ENCODE results near the gene STK32B. TPM values are rescaled to one million over a fixed set of nuclear protein-coding genes. Genes with fewer than 3 reads are reported as not detected.

Gene STK32B
- total and polyA plus RNA-seq, 2 of the 8 experiments (the other 6 are each of a cell fraction or from before 2014, with no cell fraction given) = 2.3 to 2.5 TPM

DNA sequence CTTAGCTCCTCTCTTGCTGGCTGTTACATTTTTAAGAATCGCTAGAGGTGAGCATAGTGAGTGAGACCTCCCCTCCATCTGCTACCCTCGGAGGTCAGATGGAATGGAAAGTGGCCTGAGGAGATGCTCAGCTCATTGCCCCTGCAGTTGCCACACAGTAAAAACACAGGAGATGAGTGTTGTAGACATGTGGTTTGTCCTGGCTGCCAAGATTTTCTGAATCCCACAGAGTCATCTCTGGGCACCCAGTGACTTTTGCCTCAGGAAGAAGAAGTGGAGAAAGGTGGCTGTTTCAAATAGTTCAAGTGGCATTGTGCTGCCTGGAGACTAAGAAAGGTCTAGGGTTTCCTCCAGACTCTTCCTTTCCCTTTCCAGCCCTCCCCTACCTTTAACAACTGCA is 271.0 kb downstream of the STK32B start (continued):
- TF ChIP-seq RBBP5 (IDR thresholded peaks at IDR 0.05; ENCODE audit: borderline replicate concordance, low read depth, low read length) = no peak
- TF ChIP-seq, protein P1, sequence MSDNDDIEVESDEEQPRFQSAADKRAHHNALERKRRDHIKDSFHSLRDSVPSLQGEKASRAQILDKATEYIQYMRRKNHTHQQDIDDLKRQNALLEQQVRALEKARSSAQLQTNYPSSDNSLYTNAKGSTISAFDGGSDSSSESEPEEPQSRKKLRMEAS (IDR thresholded peaks at IDR 0.05) = no peak
- TF ChIP-seq SIX5 (IDR thresholded peaks at IDR 0.05; ENCODE audit: low read depth, low read length) = no peak
- no peak for TF ChIP-seq TCF12 (IDR thresholded peaks at IDR 0.05; ENCODE audit: low read depth, low read length)
- no peak for TF ChIP-seq TAF7 (optimal IDR thresholded peaks at IDR 0.05; ENCODE audit: borderline replicate concordance, low read depth, low read length)
- TF ChIP-seq POU5F1 (IDR thresholded peaks at IDR 0.05; ENCODE audit: low read depth, low read length) = no peak
- no peak for TF ChIP-seq CHD2 (IDR thresholded peaks at IDR 0.05; ENCODE audit: low read length)

All from H1 (cell line).